Neutrophil (primary cell): Measurements from ENCODE around the gene NBEAL1.
"Not testable (repeated sequence)": the region's sequence is repeated elsewhere in the genome, so short reads cannot be mapped to it uniquely, and the experiment has no call there.

Experiments
- H3K27ac ChIP-seq: fragments of 200-600 bp; sonication (generic); 2 replicates; pipeline ENCODE4 v1.5.1; 2016; ENCODE audit warnings: mild to moderate bottlenecking, moderate library complexity
- H3K27me3 ChIP-seq: fragments of 200-600 bp; sonication (generic); 2 replicates; pipeline ENCODE4 v1.6.0; 2016; ENCODE audit warnings: mild to moderate bottlenecking
- H3K36me3 ChIP-seq: fragments of 200-600 bp; sonication (generic); 2 replicates; pipeline ENCODE4 v1.5.1; 2017
- H3K4me1 ChIP-seq, 2 experiments: fragments of 200-600 bp in 1 of 2; sonication (generic) in 1 of 2; 1 replicate in 1 of 2; 2 replicates in 1 of 2; pipeline versions ENCODE4 v1.5.1 to v1.6.1; 2013 to 2016; ENCODE audit warnings: low read depth in 1 of 2, low read length in 1 of 2, mild to moderate bottlenecking in 1 of 2, moderate library complexity in 1 of 2; ENCODE audit not compliant: control insufficient read depth in 1 of 2, insufficient read depth in 1 of 2
- H3K4me3 ChIP-seq, 2 experiments: fragments of 200-600 bp in 1 of 2; sonication (generic) in 1 of 2; 1 replicate in 1 of 2; 2 replicates in 1 of 2; pipeline ENCODE4 v1.5.1; 2013 to 2016; ENCODE audit warnings: low read depth in 1 of 2, low read length in 1 of 2, mild to moderate bottlenecking in 1 of 2, moderate library complexity in 1 of 2
- H3K9me3 ChIP-seq: fragments of 200-600 bp; sonication (generic); 2 replicates; pipeline ENCODE4 v1.5.1; 2016
- TF ChIP-seq, protein P1 (sequence below): fragments of 200-600 bp; sonication (generic); IDR thresholded peaks from 2 replicates; pipeline ENCODE4 v1.5.1; 2016; ENCODE audit warnings: antibody characterized with exemption

The NBEAL1 gene

GRCh38 chr2:203104273-203104672, 89.6 kb downstream of the NBEAL1 start:
- H3K27ac ChIP-seq, result no peak overlapping the region
- H3K9me3 ChIP-seq, result no peaks in the 10 kb centered on the region
- no peaks in the 10 kb centered on the region for H3K4me1 ChIP-seq
- H3K4me3 ChIP-seq, result no peak overlapping the region
- H3K27me3 ChIP-seq, result no peaks in the 10 kb centered on the region
- TF ChIP-seq, protein P1, sequence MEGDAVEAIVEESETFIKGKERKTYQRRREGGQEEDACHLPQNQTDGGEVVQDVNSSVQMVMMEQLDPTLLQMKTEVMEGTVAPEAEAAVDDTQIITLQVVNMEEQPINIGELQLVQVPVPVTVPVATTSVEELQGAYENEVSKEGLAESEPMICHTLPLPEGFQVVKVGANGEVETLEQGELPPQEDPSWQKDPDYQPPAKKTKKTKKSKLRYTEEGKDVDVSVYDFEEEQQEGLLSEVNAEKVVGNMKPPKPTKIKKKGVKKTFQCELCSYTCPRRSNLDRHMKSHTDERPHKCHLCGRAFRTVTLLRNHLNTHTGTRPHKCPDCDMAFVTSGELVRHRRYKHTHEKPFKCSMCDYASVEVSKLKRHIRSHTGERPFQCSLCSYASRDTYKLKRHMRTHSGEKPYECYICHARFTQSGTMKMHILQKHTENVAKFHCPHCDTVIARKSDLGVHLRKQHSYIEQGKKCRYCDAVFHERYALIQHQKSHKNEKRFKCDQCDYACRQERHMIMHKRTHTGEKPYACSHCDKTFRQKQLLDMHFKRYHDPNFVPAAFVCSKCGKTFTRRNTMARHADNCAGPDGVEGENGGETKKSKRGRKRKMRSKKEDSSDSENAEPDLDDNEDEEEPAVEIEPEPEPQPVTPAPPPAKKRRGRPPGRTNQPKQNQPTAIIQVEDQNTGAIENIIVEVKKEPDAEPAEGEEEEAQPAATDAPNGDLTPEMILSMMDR, result no peak
- peaks cover 10% of the 10 kb centered on the region for H3K36me3 ChIP-seq

DNA sequence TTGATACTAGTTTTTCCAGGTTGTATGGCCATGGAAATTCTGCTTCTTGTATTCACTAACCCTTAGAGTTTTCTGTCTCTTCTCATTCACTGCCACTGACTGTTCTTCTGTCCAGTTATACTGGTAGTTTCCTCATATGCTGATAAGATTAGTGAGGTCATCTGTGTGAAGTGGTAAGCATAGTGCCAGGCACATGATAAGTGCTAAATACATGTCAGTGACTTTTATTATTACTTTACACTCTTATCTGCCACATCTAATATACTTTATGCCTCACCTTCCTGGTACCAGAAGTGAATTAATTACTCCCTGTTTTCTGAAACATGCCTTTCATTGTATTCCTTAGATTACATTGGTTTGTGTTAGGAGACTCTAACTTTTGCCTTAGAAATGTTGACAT, 91.3 kb downstream of the NBEAL1 start:
- Histone ChIP-seq H3K27ac (no peak overlapping the region), H3K36me3 (peaks cover 10% of the 10 kb centered on the region), H3K27me3 (no peaks in the 10 kb centered on the region), H3K9me3 (no peaks in the 10 kb centered on the region), H3K4me3 (no peak overlapping the region), H3K4me1 (no peaks in the 10 kb centered on the region)
- TF ChIP-seq, protein P1, result no peak

DNA sequence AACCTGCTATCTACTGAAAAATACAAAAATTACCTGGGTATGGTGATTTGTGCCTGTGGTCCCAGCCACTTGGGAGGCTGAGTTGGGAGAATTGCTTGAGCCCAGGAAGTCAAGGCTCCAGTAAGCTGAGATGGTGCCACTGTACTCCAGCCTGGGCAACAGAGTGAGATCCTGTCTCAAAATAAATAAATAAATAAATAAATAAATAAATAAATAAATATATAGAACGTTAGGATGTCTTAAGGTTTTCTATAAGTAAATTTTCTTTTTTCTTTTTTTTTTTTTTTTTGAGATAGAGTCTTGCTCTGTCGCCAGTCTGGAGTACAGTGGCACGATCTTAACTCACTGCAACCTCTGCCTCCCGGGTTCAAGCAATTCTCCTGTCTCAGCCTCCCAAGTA, 95.8 kb downstream of the NBEAL1 start:
- not testable (repeated sequence) for H3K27ac ChIP-seq, H3K4me1 ChIP-seq, H3K27me3 ChIP-seq, H3K4me3 ChIP-seq, H3K9me3 ChIP-seq
- H3K36me3 ChIP-seq, result peaks cover 13% of the 10 kb centered on the region

DNA sequence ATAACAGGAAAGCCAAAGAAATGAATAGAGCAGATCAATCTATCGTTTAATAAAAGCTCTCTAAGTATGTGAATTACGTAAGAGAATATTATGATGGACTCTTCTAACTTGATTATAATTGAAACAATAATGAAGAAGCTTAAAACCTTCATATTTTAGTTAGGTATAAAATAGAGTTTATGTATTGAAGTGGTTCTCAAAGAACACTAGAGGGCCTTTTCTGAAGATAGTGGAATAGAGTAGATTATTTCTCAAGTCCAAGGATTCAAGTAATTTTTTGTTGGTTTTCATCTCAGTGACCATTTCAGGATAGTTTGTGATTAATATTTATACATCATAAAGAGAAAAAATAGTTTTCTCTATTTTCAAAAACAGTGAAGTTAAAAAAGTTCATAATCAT, 97.7 kb downstream of the NBEAL1 start:
- Histone ChIP-seq H3K27ac (no peak overlapping the region), H3K9me3 (no peaks in the 10 kb centered on the region), H3K4me3 (no peak overlapping the region), H3K27me3 (no peaks in the 10 kb centered on the region), H3K36me3 (peaks cover 13% of the 10 kb centered on the region), H3K4me1 (no peaks in the 10 kb centered on the region)
- TF ChIP-seq, protein P1, result no peak

GRCh38 chr2:203115201-203115700, 100.6 kb downstream of the NBEAL1 start:
- not testable (repeated sequence) for H3K4me3 ChIP-seq, H3K27ac ChIP-seq, H3K27me3 ChIP-seq, H3K9me3 ChIP-seq, H3K36me3 ChIP-seq, H3K4me1 ChIP-seq

DNA sequence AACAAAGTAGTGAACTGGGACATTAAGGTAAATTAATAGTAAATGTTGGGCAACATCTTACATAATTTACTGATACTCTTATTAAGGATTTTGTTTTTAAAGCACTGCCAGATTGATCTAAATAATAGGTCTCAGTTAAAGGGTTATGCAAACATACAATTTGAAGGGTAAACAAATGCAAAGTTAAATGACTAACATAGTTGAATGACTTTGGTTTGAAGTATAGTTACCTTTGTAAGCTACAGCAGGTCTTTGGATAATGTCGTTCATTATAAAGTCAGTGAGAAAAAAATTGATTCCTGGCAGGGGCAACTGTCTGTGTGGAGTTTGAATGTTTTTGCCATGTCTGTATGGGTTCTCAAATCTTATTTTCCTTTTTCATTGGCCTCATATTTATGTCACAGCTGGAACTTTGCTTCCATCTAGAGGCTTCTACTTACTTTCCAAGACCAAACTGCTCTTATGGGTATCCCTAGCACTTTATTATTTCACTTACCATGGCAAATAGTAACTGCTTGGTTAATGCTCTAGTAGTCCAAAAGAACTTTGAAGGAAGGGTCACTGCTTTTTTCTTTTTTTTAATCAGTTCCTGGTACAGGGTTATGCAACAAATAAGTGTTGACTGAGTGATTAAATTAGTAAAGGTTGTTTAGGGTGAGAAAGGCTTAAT, 107.8 kb downstream of the NBEAL1 start:
- TF ChIP-seq, protein P1, result no peak
- no peak overlapping the region for H3K4me3 ChIP-seq
- no peak overlapping the region for H3K27ac ChIP-seq
- no peaks in the 10 kb centered on the region for H3K36me3 ChIP-seq
- H3K9me3 ChIP-seq, result no peaks in the 10 kb centered on the region
- no peaks in the 10 kb centered on the region for H3K27me3 ChIP-seq
- H3K4me1 ChIP-seq, result no peaks in the 10 kb centered on the region
